Right hindlimb (tissue), 1 donor: ENCODE measurements around the gene TIMM10.
A peak's percentile ranks its signal among the peaks of the same experiment; 100 is the strongest.

Experiments used
- DNase-seq: peaks from one replicate; pipeline ENCODE4 v3.0.0-alpha.2; 2018

TIMM10 gene, protein sequence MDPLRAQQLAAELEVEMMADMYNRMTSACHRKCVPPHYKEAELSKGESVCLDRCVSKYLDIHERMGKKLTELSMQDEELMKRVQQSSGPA

DNA sequence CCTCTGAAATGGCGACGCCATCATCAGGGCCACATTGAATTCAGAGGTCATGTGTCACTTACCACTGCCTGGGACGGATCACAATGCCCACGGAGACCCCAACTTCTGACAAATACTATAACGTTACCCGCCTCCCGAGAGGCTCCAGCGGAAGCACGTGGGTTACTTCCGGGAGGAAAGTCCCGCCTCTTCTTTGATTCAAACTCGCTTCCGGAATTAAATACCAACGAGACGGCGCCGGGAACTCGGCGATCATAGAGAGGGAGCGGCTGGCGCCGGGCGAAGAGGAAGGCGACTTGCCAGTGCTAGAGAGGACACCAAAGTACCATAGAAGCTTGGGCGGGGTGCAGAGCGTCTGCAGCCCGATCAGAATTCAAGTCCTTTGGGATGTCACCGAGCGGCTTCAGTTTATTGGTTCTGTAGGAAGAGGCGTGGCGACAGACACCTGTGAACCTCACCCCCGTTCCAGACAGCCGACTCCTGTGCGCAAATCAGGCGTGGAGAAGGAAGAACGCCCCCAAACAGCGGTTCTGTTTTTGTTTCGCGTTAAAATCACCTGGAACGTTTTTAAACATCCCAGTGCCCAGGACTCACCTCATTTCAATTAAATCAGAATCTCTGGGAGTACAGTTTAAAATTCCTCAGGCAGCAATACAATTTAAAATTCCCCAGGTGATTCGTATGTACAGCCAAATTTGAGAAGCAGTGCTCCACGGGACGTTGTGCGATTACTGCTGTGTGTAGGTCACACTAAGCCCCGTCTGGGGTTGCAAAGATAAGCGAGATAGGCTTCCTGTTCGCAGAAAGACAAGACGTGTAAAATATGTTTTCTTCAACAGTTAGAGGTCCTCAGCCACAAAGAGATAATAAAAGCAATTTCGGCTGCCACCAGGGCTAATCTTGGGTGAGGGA is at the start of gene TIMM10:
TIMM10 (minus strand) TSS at position 159 of the 912 bp plus-strand sequence. CDS start 565 bp downstream, outside the sequence.
- DNase-seq = peak; percentile 96

DNA sequence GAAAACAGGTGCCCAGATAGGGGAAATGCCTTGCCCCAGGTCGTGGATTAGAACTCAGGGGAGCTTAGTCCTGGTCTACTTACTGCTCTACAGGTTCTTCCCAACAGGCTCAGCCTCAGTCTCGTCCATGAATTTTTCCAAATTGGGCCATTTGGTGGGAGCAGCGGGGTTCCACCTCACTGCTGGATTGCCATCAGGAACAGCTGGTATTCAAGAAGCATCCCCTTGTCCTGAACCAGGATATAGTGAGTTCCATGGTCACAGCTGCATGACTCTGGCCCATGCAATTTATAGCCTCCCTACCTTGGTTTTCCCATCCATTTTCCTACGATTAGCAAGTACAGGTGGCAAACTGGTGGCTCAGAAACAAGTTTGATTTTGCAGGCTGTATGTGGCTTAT is 43.5 kb upstream of the TIMM10 start:
- DNase-seq = no peak

DNA sequence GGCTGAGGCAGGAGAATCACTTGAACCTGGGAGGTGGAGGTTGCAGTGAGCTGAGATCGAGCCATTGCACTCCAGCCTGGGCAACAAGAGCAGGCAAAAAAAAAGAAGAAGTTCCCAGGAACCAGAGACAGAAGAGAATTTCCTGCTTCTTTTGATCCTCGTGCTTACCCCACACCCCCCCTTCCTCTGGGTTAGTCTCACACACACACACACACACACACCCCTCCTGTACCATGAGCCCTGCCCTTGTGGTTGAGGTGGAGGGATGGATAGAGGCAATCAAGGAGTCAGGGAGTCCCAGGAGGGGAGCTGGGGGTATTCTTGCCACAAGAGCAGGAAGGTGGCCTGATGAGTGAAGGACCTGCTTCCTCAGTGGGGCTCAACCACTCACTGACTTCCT is 41.1 kb upstream of the TIMM10 start:
- DNase-seq = no peak

DNA sequence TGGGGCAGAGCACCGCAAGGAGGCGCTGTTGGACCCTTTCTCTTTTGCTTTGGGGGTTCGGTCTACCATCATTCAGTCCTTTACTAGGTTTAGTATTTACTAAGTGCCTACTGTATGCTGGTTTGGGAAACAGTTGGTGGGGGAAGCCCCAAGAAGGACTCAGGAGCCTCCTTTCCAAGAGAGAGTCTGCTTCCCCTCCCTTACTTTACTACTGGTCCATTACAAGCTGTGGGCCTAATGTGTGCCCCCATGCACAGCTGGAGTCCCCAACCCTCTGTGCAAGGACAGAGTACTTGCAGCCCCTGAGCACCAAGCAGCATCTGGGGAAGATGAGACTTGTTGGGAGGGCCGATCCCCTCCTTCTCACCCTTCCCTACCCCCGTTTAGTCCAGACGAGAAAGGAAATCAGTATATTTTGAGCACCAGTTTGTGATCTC is 37.8 kb upstream of the TIMM10 start:
- no peak for DNase-seq

DNA sequence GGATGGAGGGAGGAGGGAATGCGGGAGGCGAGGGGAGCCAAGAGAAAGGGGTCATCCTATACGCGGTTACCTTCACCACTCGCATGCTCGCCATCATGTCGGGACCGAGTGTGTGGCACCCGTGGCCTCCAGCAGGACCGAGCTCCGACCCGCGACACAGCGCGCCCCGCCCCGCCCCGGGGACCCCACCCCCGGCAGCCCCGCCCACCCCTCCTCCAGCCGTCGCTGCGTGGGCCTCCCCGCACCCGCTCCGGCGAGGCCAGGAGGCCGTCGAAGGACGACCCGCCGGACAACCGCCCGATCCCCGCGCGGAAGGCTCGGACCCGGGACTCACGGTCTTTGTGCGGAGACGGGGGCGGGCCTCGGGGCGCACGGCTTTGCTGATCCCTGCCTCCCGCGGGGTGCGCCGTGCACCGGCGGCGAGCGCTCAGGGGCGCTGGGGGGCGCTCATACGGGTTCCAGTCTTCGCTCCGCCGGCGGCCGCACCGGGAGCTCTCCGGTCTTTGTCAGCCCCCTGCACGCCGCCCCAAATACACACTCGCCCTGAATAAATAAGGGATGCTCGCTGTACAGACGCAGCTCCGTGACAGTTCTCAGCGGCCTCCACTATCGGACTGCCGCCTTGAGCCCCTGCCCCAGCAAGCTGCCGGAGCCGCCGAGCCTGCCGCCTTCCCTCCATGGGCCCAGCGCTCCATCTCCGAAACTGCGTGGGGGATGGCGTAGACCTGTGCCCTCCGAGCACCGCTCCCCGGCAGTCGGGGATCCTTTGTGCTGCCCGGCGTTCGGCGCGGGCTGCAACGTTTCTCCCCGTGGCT is 37.2 kb upstream of the TIMM10 start, which contains the start of gene UBE2L6:
UBE2L6 (minus strand) TSS at position 158 of the 815 bp plus-strand sequence; CDS start at position 97, 61 bp downstream.
- DNase-seq = peak; percentile 88

DNA sequence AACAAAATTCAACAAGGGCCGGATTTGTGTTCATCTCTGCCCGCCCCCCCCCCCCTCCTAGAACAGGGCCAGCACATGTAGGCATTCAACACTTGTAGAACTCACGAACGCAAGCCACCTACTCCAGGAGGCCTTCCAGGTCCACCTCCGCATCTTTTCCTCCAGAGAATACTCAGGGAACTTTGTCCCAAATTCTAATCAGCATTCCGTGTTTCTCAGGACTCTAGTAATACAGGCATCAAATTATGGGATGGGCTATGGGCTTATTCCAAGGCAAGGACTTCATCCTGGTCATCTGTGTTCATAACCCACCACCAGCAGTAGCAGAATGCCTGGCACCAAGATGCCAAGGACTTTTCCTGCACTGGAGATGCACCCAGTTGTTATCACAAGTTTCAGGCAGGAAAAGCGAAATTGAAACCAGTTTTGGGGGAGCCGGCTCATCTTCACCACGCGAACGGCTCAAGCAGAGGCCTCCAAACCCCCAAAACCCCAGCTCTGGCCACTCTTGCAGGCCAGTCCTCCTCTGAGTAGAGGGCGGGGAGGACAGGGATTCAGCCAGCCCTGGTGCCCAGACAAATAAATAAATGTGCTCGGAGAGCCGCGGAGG is 36.5 kb upstream of the TIMM10 start:
- no peak for DNase-seq

DNA sequence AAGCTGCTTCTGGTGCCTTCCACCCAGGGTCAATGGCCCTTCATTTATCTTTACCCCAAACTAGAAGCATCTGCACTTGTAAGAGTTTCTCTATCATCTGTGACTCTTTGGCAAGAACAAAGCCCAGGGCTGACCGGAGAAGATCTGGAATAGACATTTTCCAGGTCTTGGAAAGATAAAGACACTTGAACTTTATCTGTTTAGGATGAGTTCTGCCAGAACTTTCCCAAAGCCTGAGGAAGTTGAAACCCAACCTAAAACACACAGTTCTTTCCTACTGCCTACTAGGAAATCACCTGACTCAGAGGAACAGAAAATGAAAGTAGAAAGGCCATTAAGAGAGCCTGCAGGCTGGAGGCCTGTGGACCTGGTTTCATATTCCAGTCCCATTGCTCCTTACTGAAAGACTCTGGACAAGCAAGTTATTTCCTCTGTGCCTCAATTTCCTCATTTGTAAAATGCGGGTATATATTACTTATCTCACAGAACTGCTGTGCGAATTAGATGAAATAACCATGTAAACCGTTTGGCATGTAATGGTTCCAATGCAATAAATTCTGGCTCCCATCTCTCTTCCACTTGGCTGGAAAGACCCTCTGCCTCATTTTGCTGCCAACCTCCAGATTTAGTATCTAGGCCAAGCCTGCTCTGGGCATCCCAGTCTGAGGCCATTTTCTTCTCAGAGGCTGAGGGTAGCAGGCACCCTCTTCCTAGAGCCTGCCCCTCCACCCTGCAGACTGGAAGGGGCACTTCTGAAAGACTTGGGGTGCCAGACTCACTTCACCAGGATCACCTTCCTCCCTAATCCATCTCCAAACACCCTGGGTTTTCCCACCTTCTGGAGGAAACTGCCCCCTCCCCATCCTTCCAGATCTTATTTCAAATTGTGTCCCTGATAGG is 35.7 kb upstream of the TIMM10 start:
- no peak for DNase-seq

DNA sequence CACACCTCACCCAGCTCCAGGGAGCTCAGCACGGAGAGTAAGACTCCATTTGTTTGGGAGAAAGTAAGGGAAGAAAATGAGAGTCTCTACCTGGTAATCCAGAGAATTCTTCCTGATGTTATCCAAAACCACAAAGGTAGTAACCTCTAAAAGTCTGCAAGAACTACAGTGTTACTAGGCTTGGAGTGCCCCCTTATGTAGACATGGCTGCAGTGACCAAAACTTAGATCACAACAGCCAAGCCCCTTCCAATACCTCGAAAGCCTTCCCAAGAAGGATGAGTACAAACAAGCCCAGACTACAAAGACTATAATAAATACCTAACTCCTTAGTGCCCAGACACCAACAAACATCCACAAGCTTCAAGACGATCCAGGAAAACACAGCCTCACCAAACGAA is 32.0 kb upstream of the TIMM10 start:
- no peak for DNase-seq

DNA sequence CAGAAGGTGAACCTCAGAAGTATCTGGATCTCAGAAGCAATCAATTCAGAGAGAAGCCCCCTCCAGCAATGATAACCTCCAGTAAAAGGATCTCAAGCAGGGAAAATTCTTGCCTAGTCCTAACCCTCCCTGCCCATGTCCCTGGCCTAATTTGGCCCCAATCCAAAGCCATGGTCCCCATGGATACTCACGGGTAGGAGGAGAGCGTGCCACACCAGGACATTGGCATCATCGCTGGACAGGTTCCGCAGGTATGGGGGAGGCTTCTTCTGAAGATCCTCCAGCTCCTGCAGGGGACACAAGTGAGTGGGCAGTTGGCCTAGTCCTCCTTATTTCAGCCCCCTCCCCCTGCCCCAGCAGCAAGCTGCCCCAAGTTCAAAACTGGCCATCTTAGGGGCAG is 29.6 kb upstream of the TIMM10 start:
- DNase-seq = no peak

DNA sequence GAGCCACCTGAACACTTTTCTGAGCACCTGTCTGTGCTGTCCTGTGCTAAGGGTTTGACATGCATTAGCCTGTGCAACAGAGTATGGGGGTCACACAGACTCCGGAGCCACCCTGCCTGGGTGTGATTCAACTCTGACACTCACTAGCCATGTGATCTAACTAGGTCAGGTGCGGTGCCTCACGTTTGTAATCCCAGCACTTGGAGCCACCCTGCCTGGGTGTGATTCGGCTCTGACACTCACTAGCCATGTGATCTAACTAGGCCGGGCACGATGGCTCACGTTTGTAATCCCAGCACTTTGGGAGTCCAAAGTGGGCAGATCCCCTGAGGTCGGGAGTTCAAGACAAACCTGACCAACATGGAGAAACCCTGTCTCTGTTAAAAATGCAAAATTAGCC is 25.5 kb upstream of the TIMM10 start:
- DNase-seq = no peak

DNA sequence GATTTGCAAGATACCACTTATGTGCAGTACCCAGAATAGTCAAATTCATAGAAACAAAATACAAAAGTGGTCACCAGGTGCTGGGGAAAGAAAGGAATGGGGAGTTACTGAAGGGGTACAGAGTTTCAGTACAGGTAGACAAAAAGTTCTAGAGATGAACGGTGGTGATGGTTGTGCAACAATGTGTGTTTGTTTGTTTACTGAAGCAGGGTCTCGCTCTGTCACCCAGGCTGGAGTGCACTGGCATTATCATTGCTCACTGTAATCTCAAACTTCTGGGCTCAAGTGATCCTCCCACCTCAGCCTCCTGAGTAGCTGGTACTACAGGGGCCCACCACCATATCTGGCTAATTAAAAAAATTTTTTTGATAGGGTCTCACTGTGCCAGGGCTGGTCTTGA is 24.8 kb upstream of the TIMM10 start:
- DNase-seq = no peak

DNA sequence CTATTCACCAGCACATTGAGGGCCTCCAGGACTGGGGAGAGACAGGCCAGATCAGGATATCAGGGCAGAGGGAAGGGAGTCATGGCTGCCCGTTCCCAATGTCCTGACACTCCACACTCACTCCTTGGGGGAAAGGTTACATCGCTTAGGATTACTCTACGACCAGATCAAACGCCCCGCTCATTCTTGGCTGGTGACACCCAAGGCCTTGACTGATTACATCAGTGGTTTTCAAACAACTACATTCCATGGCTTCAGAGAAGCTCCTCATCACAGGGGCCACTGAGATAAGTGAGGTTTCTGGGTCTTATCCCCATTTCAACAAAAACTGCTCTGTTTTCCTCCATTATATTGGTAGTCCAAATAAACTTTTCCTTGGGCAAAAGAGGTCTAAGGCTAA is 21.9 kb upstream of the TIMM10 start:
- no peak for DNase-seq

DNA sequence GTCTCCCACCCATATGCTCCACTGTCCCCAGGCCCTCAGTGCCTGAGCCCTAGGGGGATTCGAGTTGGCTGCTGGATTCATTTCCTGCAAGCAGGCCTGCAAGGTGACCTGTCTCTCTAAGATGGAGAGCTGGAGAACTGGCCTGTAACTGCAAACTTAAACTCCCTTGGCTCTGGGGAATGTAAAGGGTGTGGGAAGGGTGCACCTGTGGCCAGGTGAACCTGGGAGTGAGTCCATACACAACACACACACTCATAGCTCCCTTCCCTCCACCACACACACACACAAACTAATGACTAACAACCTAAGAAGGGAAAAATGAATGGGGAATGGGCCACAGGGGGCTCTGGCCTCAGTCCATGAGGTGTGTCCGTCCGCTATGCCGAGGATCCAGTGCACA is 21.4 kb upstream of the TIMM10 start:
- no peak for DNase-seq

DNA sequence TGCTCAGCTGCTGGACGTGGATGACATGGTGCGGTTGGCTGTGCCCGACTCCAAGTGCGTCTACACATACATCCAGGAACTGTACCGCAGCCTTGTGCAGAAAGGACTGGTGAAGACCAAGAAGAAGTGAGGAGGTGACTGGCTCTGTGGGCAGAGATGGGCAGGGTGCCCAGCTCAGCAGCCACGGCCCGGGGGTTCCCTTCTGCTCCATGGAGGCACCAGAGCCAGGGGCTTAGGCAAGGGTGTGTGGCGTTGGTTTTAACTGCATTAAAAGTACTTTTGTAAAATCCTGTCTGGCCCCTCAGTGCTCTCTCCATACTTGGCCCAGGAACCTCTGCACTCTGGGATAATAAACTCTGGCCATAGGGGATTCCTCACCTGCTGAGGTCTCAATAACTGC is 19.4 kb upstream of the TIMM10 start:
- DNase-seq = no peak

DNA sequence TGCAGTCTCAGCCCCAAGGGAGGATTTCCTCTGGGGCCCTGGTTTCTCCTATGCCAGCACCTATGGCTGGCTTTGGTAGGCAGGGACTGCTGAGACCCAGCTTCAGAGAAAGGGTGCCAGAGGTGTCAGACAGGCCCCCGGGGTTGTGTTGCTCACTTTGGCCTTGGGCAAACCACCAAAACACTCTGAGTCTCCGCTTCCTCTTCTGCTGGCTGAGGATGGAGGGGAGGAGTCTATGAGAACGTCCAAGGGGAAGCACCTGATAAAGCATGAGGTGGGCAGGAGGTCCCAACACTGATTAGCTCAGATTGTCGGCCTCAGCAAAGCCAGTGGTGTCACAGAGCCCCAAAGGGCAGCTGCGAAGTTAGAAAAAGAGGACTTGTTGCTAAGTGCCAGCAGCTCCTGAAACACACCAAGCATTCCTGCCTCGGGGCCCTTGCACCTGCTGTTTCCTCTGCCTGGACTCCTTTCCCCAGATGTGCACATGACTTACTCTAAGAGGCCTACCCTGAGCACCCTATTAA is 17.4 kb upstream of the TIMM10 start:
- DNase-seq = no peak

DNA sequence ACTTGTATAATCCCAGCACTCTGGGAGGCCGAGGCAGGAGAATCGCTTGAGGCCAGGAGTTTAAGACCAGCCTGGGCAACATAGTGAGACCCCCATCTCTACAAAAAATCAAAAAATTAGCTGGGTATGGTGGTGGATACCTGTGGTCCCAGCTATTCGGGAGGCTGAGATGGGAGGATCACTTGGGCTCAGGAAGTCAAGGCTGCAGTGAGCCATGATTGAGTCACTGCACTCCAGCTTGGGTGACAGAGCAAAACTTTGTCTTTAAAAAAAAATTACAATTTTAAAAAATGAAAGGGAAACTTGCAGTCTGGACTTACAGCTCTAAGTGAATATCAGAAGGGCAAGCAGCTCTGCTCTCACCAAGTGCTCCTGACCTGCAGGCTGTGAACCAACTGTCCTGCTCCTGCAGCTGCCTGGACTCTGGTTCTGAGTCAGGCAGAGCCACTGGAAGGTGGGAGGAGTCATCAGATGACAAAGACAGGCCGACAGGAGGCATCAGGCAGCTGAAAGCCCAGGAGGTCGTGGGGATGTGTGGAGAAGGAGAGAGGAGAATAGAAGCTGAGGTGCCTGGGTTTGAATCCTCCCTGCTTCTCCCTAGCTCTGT is 16.4 kb upstream of the TIMM10 start:
- no peak for DNase-seq

DNA sequence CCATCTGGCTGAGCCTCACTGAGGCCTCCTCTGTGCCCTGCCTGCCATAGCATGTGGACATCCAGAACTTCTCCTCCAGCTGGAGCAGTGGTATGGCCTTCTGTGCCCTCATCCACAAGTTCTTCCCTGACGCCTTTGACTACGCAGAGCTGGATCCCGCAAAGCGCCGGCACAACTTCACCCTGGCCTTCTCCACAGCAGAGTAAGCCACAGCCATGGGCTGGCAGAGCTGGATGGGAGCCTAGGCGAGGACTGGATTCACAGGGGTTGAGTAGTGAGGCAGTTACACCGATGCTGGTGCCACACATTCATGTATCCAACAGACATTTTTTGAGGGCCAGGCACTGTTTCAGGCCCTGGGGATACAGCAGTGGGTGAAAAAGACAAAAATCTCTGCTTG is 15.9 kb upstream of the TIMM10 start:
- no peak for DNase-seq

DNA sequence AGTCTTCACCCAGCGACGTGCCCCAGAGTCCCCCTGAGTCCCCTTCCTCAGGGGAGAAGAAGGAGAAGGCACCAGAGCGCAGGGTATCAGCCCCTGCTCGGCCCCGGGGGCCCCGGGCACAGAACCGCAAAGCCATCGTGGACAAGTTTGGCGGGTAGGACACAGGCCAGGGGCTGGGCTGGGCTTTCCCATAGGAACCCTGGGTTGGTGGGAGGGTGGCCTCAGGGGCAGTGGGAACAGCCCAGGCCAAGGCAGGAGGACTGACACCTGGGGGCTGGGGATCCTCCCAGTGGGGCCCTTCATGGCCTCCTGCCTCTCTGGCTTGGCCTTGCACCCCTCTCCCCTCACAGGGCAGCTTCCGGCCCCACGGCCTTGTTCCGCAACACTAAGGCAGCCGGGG is 15.3 kb upstream of the TIMM10 start:
- no peak for DNase-seq

DNA sequence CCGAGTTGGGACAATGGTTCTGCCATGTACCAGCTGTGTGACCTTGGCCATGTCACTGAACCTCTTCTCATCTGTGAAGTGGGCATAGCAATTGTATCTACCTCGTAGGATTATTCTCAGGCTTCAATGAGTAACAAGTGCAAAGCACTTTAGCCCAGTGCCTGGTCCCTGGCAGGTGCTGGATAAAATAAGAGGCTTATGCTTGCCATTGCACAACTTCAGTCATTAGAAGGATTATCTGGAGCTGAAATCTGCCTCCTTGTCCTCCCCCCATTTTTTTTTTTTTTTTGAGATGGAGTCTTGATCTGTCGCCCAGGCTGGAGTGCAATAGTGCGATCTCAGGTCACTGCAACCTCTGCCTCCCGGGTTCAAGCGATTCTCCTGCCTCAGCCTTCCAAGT is 14.0 kb upstream of the TIMM10 start:
- DNase-seq = no peak

DNA sequence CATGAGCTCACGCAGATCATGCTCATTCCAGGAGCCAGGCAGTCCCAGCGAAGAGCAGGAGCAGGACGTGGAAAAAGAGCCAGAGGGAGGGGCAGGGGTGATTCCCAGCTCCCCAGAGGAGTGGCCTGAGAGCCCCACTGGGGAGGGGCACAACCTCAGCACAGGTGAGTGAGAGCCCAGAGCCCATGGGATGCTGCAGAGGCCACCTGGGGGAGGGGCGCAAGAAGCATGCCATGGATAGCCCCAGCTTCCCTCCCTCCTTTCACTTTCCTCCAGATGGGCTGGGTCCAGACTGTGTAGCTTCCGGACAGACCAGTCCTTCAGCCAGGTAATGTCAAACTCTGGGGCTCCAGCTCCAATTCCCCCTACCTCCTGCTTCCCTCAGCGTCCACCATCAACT is 13.0 kb upstream of the TIMM10 start:
- DNase-seq = no peak

DNA sequence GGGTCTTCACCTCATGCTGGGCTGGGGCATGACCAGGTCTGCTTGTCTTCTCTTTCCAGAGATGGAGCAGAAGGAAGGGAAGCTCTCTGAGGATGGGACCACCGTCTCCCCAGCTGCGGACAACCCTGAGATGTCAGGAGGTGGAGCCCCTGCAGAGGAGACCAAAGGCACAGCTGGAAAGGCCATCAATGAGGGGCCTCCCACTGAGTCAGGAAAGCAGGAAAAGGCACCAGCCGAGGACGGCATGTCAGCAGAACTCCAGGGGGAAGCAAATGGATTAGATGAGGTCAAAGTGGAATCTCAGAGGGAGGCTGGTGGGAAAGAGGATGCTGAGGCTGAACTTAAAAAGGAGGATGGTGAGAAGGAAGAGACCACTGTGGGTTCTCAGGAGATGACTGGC is 12.0 kb upstream of the TIMM10 start:
- DNase-seq = no peak
